Astrocyte (in vitro differentiated cells and primary cell): ENCODE data around the gene TCEANC.

ENCODE experiments used
- EZH2 ChIP-seq: IDR thresholded peaks from 2 replicates; pipeline ENCODE4 v1.6.1; 2012; ENCODE audit warnings: mild to moderate bottlenecking, low read length, inconsistent platforms; ENCODE audit not compliant: insufficient read depth
- TF ChIP-seq, protein P1 (sequence below): IDR thresholded peaks from 2 replicates; pipeline ENCODE4 v1.5.1; 2011; ENCODE audit warnings: low read depth, mild to moderate bottlenecking, inconsistent platforms, low read length, moderate library complexity; ENCODE audit not compliant: insufficient read depth

GRCh38 chrX:13652850-13653693 is at the start of gene TCEANC:
- no peak for TF ChIP-seq EZH2
- TF ChIP-seq, protein P1, sequence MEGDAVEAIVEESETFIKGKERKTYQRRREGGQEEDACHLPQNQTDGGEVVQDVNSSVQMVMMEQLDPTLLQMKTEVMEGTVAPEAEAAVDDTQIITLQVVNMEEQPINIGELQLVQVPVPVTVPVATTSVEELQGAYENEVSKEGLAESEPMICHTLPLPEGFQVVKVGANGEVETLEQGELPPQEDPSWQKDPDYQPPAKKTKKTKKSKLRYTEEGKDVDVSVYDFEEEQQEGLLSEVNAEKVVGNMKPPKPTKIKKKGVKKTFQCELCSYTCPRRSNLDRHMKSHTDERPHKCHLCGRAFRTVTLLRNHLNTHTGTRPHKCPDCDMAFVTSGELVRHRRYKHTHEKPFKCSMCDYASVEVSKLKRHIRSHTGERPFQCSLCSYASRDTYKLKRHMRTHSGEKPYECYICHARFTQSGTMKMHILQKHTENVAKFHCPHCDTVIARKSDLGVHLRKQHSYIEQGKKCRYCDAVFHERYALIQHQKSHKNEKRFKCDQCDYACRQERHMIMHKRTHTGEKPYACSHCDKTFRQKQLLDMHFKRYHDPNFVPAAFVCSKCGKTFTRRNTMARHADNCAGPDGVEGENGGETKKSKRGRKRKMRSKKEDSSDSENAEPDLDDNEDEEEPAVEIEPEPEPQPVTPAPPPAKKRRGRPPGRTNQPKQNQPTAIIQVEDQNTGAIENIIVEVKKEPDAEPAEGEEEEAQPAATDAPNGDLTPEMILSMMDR, result no peak
